ENCODE measurements around the gene TMC6. TPM values are rescaled to one million over a fixed set of nuclear protein-coding genes. Genes with fewer than 3 reads are reported as not detected.

The TMC6 gene
- total and polyA plus RNA-seq, 2 of the 13 experiments (the other 11 are each of a cell fraction or from before 2014, with no cell fraction given) = 48.4 to 99.1 TPM

- TF ChIP-seq ZNF564 (CRISPR knock-in tag; IDR thresholded peaks at IDR 0.05) (no peak), TEF (CRISPR knock-in tag; IDR thresholded peaks at IDR 0.05) (no peak), GFI1 (CRISPR knock-in tag; IDR thresholded peaks at IDR 0.05; ENCODE audit: borderline replicate concordance) (0 out of 2 replicates have a peak, but pooled peaks have one; percentile 7), RBFOX2 (IDR thresholded peaks at IDR 0.05; ENCODE audit: low read depth, low read length) (peak; percentile 70), ZNF615 (CRISPR knock-in tag; IDR thresholded peaks at IDR 0.05; ENCODE audit: borderline replicate concordance) (no peak), NCOA1 (CRISPR knock-in tag; IDR thresholded peaks at IDR 0.05) (no peak), SUZ12 (IDR thresholded peaks at IDR 0.05; ENCODE audit: low read depth, low read length) (no peak), BHLHE40 (IDR thresholded peaks at IDR 0.05; ENCODE audit: low read length) (no peak), ZNF276 (CRISPR knock-in tag; IDR thresholded peaks at IDR 0.05; ENCODE audit: low read depth) (no peak), ERF (CRISPR knock-in tag; IDR thresholded peaks at IDR 0.05) (no peak), ZBTB3 (CRISPR knock-in tag; IDR thresholded peaks at IDR 0.05; ENCODE audit: borderline replicate concordance, low read depth) (0 out of 2 replicates have a peak, but pooled peaks have one; percentile 5), E2F5 (CRISPR knock-in tag; conservative IDR thresholded peaks at IDR 0.05) (no peak), ZFP91 (CRISPR knock-in tag; IDR thresholded peaks at IDR 0.05; ENCODE audit: borderline replicate concordance) (peak; percentile 16; the same call in 1 of the 2 replicates), PBX2 (CRISPR knock-in tag; IDR thresholded peaks at IDR 0.05) (no peak), AHR (CRISPR knock-in tag; IDR thresholded peaks at IDR 0.05) (no peak; the same call in 1 of the 2 replicates), GMEB2 (CRISPR knock-in tag; IDR thresholded peaks at IDR 0.05; ENCODE audit: low read depth) (no peak), RBM39 (IDR thresholded peaks at IDR 0.05; ENCODE audit: low read depth, low read length, poor library complexity, severe bottlenecking) (no peak), UBTF (CRISPR knock-in tag; IDR thresholded peaks at IDR 0.05) (peak; percentile 29; the same call in 1 of the 2 replicates), ZNF34 (CRISPR knock-in tag; IDR thresholded peaks at IDR 0.05; ENCODE audit: borderline replicate concordance) (no peak)
Observed at GRCh38 chr17:78127888-78128550, 536 bp downstream of the TMC6 start (continued).

Measured in HepG2 (cell line).